Activated CD4-positive, alpha-beta T cell treated with anti-CD3 and anti-CD28 coated beads for 4 hours (primary cell): ENCODE results near the gene ZIC2.
"Not testable (repeated sequence)": the region's sequence is repeated elsewhere in the genome, so short reads cannot be mapped to it uniquely, and the experiment has no call there.

Experiments used
- DNase-seq, 2 donors: peaks; one replicate each; pipeline ENCODE4 v3.0.0-alpha.2; 2020

Gene ZIC2

DNA sequence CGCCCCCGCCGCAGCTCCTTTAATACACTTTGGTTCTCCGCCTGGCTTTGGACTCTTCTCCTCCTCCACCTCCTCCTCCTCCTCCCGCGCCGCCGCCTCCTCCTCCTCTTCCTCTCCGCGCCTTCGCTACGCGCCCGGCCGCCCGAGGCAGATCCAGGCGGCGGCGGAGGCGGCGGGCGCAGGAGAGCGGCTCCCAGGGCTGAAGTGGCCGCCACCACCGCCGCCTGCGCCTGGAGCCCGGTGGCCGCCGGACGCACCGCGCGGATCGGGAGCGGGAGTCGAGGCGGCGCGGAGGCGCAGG is at the start of gene ZIC2:
ZIC2 (plus strand) TSS at position 50 of the 301 bp plus-strand sequence. CDS start 281 bp downstream, outside the sequence.
- DNase-seq = no peak

DNA sequence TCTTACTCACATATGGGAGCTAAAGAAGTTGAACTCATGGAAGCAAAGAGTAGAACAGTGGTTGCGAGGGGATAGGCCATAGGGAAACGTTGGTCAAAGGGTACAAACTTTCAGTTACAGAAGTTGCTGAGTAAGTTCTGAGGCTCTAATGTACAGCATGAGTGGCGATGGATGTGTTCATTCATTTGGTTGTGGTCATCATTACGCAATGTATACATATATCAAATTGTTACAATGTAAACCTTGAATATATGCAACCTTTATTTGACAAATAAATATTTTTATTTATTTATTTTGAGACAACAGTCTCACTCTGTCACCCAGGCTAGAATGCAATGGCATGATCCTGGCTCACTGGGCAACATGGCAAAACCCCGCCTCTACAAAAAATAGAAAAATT is 48.7 kb upstream of the ZIC2 start:
- no peak for DNase-seq

DNA sequence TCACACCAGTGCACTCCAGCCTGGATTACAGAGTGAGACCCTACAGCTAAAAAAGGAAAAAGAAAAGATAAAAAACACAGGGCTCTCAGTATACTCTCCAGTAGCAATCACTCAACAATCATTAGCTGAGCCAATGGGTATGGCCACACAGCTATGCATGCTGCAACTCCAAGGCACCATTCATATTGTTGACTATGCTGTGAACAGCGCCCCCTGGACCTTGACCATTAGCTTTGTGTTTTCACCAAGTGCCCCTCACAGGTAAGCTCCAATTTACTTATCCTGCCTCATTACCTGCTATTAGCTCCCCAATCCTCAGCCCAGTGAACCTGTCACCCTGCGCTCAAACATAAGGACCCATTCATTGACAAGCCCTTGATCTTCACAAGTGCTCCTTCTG is 45.8 kb upstream of the ZIC2 start:
- DNase-seq = no peak

DNA sequence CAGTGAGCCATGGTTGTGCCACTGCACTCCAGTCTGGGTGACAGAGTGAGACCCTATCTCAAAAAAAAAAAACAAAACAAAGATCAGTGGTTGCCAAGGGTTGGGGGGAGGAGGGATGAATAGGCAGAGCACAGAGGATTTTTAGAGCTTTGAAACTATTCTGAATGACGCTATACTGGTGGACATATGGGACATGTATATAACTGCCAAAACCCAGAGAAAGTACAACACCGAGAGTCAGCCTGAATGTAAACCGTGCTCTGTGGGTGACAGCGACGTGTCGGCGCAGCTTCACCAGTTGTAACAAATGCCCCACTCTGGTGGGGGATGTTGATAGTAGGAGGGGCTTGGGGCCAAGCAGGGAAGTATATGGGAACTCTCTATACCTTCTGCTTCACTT is 42.9 kb upstream of the ZIC2 start:
- DNase-seq = no peak

DNA sequence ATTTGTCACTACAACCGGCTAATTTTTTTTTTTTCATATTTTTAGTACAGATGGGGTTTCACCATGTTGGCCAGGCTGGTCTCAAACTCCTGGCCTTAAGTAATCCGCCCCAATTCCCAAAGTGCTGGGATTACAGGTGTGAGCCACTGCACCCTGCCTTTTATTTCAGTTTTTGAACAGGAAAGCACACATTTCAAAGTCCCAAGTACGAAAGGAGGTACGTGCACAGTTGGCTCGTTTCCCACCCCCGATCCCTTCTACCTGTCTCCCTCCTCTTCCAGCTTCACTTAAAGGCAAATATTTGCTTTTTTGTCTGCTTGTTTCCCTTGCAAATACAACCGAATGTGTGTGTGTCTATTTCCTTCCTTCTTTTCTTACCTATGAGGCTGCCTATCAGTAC is 40.5 kb upstream of the ZIC2 start:
- no peak for DNase-seq

DNA sequence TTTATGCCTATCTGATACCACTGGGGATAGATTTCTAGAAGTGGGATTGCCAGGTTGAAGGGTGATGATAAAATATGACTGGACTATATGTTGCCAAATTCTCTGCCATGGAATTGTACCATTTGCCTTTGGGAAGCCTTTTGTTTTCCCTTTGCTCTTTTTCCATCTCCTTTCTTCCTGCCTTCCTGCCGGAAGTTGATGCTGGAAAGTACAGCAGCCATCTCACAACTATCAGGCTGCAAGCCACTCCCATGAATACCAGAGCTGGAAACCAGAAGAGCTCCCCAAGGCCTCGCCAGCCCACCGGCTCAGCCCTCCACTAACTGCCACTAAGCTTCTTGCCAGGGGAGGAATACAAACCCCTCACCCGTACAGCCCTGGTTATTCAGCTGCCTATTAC is 39.7 kb upstream of the ZIC2 start:
- no peak for DNase-seq

DNA sequence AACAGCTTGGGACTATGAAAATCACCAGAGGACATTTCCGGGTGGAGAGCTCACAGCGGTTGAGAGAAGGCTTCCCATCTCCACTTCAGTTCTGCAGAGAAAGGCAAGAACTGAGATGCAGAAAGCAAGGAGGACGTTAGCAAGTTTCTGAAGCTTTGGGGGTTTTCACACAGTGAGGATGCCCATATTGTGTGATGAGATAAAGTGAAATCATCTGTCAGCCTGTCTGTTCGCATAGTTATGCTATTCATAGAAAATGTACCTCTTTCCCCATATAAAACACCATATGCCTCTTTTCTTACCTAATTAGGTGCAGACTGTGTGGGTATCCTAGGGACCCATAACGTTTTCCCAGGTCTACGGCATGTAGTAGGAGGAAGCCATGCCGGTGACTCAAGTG is 37.5 kb upstream of the ZIC2 start:
- DNase-seq = no peak

DNA sequence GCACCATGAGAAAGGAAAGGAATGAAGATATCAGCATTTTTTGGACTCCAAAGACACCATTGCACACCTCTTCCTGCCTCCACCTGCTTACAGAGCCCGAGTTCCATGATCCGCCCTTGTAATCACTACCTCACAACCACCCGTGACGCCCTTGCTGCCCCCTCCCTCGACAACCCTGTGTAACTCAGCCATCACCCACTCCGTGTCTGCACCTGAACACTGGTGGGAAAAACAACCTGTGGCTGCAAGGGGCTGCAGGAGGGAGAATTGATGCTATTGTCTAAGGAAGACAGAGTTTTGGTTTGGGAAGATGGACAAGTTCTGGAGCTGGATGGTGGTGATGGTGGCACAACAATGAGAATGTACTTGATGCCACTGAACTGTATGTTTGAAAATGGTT is 37.0 kb upstream of the ZIC2 start:
- no peak for DNase-seq

DNA sequence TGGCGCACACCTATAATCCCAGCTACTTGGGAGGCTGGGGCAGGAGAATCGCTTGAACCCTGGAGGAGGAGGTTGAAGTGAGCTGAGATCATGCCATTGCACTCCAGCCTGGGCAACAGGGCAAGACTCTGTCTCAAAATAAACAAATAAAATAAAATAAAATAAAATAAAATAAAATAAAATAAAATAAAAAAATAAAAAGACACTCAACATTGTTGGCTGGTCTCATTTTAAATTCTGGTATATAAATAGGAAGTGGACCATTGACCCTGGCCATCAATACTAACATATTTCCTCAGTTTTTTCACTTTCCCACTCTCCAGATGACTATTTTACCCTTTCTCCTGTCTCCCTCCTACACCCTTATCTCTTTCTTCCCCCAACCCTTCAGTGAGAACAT is 36.1 kb upstream of the ZIC2 start:
- DNase-seq = not testable (repeated sequence)

DNA sequence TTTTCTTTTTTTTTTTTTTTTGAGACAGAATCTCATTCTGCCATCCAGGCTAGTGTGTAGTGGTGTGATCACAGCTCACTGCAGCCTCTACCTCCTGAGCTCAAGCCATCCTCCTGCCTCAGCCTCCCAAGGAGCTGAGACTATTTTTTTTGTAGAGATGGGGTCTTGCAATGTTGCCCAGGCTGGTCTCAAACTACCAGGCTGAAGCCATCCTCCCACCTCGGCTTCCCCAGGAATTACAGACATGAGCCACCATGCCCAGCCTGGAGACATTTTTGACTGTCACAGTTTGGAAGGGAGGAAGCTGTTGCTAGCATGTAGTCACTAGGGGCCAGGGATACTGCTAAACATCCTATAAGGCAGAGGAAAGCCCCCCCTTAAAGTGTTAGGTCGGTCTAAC is 33.9 kb upstream of the ZIC2 start:
- DNase-seq = no peak

DNA sequence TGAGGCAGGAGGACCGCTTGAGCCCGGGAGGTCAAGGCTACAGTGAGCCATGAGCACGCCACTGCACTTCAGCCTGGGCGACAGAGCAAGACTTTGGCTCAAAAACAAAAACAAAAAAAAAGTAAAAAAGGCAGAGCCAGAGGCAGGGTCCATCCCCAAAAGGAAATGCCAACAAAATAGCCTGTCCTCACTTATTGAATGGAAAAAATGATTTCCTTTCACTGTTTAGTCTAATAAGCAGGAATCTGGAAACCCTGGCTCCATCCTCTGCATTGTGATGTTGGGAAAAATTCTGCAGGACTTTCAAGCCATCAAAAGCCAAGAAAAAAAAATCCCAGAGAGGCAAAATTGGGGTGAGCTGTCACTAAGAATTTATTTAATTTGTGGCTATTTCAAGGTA is 33.2 kb upstream of the ZIC2 start:
- no peak for DNase-seq

DNA sequence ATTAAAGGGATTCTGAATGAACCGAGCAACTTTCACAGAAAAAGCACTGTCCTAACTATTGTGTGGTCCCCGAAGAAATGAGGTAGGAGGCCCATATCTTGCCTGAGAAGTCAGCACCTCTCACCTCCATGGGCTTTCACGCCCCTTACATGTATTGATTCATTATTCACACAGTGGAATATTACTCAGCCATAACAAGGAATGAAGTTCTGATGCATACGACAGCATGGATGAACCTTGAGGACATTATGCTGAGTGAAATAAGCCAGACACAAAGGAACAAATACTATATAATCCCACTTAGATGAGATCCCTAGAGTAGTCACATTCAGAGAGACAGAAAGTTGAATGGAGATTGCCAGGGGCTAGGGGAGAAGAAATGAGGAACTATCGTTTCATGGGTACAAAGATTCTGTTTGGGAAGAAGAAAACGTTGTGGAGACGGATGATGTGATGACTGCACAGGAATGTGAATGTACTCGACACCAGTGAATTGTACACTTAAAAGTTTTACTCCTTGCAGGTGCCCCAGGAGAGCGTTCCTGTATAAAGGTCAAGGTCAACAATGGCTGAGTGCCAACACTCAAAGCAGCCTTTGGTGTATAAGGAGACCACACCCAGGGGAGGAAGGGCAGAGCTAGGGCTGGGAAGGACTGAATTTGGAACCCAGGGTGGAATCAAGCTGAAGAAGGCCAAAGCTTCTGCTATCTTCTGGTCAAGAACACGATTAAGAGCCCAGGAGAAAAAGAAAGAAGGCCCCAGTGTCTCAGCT is 32.5 kb upstream of the ZIC2 start:
- DNase-seq = no peak

DNA sequence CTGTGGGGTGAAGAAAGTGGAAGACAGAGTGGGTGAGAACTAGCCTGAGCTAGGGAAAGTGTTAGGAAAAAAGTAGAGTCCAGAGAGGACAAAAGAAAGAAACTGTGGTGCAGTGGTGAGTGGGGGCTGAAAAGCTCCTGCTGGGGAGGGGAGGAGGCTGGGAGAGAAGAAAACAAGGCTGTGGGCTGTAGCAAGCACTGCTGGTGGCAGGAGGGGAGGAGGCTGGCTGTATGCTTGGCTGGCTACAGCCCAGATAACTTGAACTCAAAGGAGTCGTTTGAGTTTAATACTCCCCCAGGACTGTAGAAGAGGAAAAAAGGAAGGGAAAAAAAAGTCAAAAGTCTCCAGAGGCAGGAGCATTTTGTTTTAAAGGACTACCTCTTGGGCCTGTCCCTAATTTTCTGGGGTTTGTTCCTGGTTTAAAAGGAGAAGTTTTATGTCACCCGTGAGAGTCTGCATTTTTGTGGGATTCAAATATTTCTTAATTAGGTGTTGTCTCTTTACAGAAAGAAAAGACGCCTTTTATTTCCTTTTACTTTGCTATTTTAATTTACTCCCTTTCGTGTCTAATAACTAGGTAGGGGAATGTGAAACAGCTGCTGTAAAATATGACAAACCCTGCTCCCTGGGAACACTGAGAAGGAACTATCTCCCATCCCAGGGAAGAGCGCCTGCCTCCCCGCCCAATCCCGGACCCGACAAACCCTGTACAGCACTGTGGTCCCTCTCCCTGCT is 31.7 kb upstream of the ZIC2 start:
- no peak for DNase-seq

DNA sequence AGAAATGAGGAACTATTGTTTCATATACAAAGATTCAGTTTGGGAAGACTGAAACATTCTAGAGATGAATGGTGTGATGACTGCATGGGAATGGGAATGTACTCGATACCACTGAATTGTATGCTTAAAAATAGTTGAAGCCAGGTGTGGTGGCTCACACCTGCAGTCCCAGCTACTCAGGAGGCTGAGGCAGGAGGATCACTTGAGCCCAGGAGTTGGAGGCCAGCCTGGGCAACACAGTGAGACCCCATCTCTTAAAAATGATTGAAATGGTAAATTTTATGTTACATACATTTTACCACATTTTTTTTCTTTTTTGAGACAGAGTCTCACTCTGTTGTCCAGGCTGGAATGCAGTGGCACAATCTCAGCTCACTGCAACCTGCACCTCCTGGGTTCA is 29.9 kb upstream of the ZIC2 start:
- DNase-seq = not testable (repeated sequence)

DNA sequence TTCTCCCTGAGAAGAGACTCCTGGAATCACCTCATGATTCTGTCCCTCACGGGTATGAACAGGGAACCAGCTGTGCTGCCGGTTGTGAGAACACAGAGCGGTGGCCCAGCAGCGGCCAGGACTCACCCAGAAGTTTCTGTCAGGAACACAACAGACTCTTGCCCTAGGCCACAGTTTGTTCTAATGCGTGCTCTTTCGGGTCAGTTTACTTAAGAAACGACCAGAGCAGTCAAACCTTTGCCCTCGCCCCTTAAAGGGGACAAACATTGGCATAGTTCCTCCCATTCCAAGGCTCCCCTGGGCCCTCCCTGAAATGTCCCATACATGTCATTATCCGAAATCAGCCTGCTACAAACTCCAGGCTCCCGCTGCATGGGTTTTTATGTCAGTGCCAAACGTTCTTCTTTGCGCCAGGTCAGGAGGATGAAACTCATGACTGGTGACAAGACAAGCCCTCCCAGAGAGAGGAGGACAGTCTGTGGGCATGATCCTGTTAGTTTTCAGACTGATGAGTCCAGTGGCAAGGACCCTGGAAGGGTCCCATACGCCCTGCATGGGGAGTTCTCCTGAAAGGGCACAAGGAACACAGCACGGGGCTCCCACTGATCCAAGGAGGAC is 28.3 kb upstream of the ZIC2 start:
- no peak for DNase-seq

DNA sequence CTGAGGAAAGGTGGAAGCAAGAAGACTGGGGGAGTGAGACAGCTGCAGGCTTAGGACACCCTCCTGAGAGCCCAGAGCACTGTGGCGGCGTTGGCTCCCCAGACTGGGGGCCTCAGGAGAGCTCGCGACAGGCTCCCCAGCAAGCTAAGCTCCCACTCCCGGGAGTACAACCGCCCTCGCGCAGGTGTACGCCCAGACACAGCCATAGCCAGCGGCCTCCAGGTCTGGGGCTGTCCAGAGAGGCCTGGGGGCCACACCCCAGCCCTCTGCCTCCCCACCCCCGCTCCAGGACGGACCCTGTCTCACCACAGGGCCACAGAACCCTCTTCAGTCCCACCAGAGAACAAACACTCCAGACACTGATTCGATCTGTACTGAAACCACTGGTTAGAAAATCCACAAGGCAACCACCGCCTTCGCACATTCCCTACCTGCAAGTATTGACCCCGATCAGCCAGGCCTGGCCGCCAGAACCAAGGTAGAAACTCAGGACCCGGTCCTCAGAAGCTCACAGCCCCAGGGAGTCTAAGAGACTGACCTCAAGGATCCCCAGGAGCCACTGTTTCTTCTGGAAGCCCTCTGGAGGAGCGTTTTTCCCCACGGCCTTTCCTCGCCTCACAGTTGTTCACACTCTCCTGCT is 26.4 kb upstream of the ZIC2 start:
- DNase-seq = no peak

DNA sequence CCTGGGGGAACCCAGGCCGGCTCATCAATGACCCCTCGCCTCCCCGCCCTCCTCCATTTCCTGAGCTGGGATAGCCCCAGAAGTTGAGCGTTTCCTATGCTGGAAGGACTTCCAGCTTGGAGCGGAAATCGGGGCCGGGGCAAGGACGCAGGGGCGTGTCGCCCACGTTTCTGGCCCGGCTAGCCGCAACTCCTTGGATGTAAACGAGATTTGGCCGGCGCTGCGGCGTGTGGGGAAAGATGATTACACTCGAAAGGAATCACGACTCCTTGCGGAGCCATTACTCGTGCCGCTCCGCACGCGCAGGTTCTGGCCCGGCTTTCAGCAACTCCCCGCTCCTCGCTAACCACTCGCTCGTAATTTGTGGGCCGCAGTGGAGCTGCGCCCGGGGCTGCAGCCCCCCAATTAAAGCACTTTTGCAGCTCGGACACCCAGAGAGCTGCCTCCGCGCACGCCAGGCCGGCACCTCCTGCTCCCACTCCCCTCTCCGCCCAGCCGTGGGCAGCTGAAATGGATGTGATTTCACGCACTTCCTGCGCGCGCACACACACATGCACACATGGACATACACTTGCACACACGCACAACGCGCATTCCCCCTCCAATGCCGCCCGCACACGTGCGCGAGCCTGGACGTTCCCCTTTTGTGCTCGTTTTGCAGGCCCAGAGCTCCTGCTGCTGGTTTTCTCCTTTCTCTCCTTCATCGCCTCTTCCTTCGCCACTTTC is 25.7 kb upstream of the ZIC2 start:
- no peak for DNase-seq

DNA sequence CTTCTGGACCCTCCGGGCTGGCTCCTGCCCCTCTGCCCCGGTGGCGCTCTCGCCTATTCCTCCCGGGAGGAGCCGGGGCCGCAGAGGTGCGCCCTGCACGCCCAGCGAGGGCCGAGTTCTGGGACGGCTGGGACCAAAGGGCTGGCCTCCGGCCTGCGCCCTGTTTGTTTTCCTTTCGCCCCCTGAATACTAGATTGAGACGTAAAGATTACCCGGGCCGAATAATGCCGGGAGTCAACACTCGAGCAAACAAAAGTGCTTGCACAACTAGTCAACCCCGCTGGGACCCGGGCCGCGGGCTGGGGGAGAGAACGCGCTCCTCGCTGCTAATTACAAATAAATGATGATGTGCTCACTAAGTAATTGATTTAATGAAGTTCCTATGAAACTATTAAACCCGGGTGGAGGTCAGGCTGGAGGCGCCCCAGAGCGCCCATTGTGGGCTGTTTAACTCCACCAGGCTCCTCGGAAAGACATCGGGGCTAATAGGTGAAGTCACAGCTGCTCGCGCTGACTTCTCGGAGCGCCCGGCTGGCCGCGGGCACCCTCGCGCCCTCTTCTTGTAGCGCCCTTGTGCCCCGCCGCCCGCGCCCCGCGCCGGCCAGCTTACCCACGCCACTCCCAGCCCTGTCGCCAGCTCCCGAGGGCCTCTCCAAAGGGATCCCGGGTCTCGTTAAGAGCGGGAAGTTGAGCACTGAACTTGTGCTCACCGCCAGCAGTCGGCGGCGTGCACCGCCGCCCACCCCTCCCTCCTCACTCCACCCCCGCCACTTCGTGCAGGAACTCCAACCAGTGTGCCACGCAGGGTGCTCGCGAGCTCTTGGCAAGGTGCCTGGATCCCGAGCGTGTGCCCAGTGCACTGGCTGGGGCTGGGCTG is 24.9 kb upstream of the ZIC2 start:
- DNase-seq = no peak

DNA sequence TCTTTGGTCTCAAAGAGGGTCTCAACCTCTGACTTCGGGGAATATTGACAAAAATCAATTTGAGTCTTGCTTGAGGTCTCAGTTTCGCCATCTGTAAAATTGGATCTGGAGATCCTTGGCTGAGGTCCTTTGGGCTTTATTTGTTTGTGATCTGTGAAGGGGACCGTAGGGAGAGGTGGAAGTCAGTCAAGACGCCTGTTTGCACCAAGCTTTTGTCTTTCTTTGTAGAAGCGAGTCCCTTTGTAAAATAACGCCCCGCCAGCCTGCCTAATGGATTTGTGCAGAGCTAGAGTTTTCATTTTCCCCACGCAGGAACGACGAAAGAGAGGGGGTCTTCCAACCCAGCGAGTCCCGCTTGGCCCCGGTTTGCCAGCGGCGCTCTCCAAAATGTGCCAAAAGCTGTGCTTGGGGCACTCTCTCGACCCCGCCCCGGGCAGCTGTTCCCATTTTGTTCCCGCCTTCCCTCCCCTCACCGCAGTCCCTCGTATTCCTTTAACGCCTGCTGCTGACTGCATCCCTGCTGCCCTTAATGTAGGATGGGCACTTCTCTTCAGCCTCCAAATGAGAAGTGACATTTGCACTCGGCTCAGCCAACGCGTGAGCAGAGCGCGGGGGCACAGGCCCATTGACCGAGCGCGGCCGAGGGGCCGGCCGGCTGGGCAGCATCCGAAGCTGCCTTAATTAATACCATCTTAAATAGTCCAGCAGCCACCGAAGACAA is 23.0 kb upstream of the ZIC2 start:
- no peak for DNase-seq

DNA sequence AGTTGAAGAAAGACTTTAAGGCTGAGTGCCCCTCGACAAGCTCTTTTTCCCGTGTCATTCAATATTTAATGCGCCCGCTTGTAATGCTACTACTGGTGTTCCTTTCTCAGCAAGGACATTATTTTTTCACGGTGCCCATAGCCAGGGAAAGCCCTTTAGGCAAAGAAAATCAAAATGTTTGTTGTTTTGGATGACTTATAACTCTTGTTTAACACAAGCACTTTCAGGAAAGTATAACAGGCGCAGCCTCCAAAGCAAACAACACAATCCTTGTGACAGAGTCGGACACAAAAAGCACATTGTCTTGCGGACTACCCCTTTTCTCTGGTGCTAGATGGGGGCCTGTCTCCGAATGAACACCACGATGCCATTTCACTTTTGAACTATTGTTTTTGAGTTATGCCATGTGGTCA is 22.5 kb upstream of the ZIC2 start:
- no peak for DNase-seq

DNA sequence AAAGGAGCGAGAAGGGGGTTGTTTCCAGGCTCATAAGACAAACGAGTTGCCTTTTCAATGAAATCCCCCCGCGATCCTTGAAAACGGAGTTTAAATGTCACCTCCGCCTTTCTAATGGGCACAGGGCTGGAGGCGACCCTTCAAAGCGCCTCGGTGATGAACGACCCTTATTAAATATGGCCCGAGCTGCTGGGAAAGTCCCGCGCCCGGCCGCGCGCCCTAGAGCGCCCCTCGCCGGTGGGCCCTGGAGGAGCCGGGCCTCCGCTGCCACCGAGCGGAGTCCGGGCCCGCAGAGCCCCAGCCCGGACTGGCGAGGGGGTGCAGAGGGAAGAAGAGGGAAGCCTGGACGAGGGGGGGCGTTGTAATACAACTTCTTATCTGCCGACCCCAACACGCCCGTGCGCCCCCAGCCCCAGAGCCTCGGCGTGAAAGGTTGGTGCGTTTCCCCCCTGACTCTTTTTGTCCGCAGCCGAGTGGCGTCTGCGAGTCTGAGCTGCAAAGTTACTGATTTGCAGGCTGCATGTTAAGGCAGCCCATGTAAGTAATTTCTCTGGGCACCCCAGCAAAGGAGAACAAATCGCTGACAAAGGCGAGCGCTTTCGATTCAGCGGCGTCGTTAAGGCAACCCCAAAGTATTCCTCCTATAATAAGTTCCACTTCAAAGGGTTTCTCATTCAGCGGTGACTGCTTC is 21.9 kb upstream of the ZIC2 start:
- DNase-seq = no peak
